HG03558 (cell line): Measurements from ENCODE around the gene RARS1.

Experiments used
- ATAC-seq: cut with Tn5 transposase; IDR thresholded peaks from one replicate; pipeline ENCODE4 v1.9.1; 2021; ENCODE audit warnings: moderate number of reproducible peaks; ENCODE audit not compliant: unreplicated experiment; ENCODE audit errors: extremely low read depth

The RARS1 gene

GRCh38 chr5:168486136-168486879 is at the start of gene RARS1:
RARS1 (plus strand) TSS chr5:168486471; CDS start chr5:168486499, 28 bp downstream.
- peak; percentile 76 for ATAC-seq

- ATAC-seq: no peak
Measured at GRCh38 chr5:168438349-168438748, 47.9 kb upstream of the RARS1 start.

- ATAC-seq: no peak
Measured at GRCh38 chr5:168443533-168443932, 42.7 kb upstream of the RARS1 start.

GRCh38 chr5:168443950-168444700 is 42.1 kb upstream of the RARS1 start:
- no peak for ATAC-seq

- ATAC-seq: no peak
Measured at GRCh38 chr5:168446983-168447619, 39.2 kb upstream of the RARS1 start.

GRCh38 chr5:168447808-168448207 is 38.5 kb upstream of the RARS1 start:
- ATAC-seq: no peak

GRCh38 chr5:168449166-168449565 is 37.1 kb upstream of the RARS1 start:
- ATAC-seq: no peak

GRCh38 chr5:168451565-168451964 is 34.7 kb upstream of the RARS1 start:
- ATAC-seq: no peak

GRCh38 chr5:168455201-168455600 is 31.1 kb upstream of the RARS1 start:
- no peak for ATAC-seq

- ATAC-seq: no peak
Measured at GRCh38 chr5:168457542-168457941, 28.7 kb upstream of the RARS1 start.

- no peak for ATAC-seq
Measured at GRCh38 chr5:168460606-168461005, 25.7 kb upstream of the RARS1 start.

- no peak for ATAC-seq
Measured at GRCh38 chr5:168463081-168463480, 23.2 kb upstream of the RARS1 start.

- no peak for ATAC-seq
Measured at GRCh38 chr5:168464214-168464613, 22.1 kb upstream of the RARS1 start.

GRCh38 chr5:168464641-168465040 is 21.6 kb upstream of the RARS1 start:
- no peak for ATAC-seq

GRCh38 chr5:168467755-168468330 is 18.4 kb upstream of the RARS1 start:
- no peak for ATAC-seq

- no peak for ATAC-seq
Measured at GRCh38 chr5:168468836-168469235, 17.4 kb upstream of the RARS1 start.

- ATAC-seq: no peak
Measured at GRCh38 chr5:168469816-168470215, 16.5 kb upstream of the RARS1 start.

GRCh38 chr5:168471785-168472184 is 14.5 kb upstream of the RARS1 start:
- ATAC-seq: no peak

- no peak for ATAC-seq
Measured at GRCh38 chr5:168472329-168472728, 13.9 kb upstream of the RARS1 start.

GRCh38 chr5:168474319-168474718 is 12.0 kb upstream of the RARS1 start:
- no peak for ATAC-seq

- ATAC-seq: no peak
Measured at GRCh38 chr5:168477060-168477459, 9.2 kb upstream of the RARS1 start.
